GM23248 (cell line): ENCODE results near the gene SP110.

Experiments
- EZH2 ChIP-seq: fragments of 200-600 bp; sonication (generic); IDR thresholded peaks from 2 replicates; pipeline ENCODE4 v1.6.1; 2018; ENCODE audit warnings: antibody characterized with exemption, mild to moderate bottlenecking; ENCODE audit not compliant: insufficient read depth, poor library complexity, severe bottlenecking
- EZH2phosphoT487 ChIP-seq: fragments of 200-600 bp; sonication (generic); IDR thresholded peaks from 2 replicates; pipeline ENCODE4 v1.6.1; 2018; ENCODE audit warnings: antibody characterized with exemption, moderate library complexity, mild to moderate bottlenecking, low read depth; ENCODE audit not compliant: insufficient read depth

DNA sequence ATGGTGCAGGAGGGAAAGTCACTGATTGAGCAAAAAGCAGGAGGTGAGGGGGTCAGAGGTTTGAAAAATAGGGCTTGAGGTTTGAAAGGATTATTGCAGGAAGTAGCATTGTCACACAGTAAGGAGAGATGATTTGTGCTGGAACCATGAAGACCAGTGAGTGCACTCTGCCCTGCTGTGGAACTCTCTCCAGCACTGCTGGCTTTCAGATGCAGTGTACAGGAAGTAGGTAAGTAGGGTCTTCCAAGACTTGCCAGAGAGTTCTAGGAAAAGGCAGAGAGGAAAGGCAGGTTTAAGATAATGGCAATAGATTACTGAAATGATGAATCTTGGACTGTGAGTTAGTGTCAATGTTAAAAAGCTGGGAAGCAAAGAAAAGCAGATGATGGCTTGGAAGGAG is 11.2 kb downstream of the SP110 start:
- no peak for TF ChIP-seq EZH2
- no peak for TF ChIP-seq EZH2phosphoT487
